ENCODE measurements around the gene ADAMTS17. TPM values are rescaled to one million over a fixed set of nuclear protein-coding genes. Genes with fewer than 3 reads are reported as not detected.

ADAMTS17 gene
- total and polyA plus RNA-seq, 2 experiments from 2014 or later, result 3.7 to 4.4 TPM

DNA sequence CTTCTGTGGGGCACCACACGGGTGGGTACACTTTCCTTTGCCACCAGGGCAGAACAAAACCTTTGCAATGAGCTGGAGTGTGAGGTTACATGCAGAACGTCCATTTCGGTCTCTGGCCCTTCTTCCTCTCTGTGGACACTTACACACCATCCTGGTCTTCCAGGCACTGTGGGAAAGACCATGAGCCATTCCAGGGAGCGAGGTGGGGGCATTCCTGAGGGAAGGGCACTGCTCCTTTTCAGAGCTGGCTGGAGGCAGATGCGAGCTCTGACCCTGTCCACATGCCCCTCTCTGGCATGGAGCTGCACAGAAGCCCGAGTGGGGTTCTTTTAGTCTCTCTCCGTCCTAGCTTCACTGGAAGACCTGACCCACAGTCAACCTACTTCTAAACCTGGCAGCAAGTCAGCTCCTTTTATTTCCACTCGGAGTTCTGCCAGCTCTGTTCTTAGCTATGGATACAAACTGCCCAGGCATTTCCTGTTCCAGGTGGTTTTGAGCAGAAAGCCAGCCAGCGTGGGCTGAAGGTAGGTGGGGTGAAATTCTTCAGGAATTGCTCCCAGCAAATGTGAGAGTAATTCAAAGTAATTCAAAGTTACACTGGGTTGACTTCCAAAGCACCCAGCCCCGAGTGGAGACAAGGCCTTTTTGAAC is 281.4 kb downstream of the ADAMTS17 start:
- 69% methylated on average over 10 of the region's 10 CpGs for WGBS (ENCODE audit: low lambda C conversion rate, missing lambda C conversion rate)
- TF ChIP-seq EZH2phosphoT487 (IDR thresholded peaks at IDR 0.05; ENCODE audit: low read depth, severe bottlenecking, unreplicated experiment) (no peak), EZH2 (IDR thresholded peaks at IDR 0.05; ENCODE audit: borderline replicate concordance) (no peak)
- TF ChIP-seq, protein P1, sequence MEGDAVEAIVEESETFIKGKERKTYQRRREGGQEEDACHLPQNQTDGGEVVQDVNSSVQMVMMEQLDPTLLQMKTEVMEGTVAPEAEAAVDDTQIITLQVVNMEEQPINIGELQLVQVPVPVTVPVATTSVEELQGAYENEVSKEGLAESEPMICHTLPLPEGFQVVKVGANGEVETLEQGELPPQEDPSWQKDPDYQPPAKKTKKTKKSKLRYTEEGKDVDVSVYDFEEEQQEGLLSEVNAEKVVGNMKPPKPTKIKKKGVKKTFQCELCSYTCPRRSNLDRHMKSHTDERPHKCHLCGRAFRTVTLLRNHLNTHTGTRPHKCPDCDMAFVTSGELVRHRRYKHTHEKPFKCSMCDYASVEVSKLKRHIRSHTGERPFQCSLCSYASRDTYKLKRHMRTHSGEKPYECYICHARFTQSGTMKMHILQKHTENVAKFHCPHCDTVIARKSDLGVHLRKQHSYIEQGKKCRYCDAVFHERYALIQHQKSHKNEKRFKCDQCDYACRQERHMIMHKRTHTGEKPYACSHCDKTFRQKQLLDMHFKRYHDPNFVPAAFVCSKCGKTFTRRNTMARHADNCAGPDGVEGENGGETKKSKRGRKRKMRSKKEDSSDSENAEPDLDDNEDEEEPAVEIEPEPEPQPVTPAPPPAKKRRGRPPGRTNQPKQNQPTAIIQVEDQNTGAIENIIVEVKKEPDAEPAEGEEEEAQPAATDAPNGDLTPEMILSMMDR (IDR thresholded peaks at IDR 0.05; ENCODE audit: poor library complexity), result no peak
- H3K4me3 ChIP-seq, result no peak overlapping the region
- no peak overlapping the region for H3K27ac ChIP-seq
- H3K9me3 ChIP-seq (ENCODE audit: low read depth), result no peaks in the 10 kb centered on the region
- no peak for DNase-seq (ENCODE audit: low spot score)
- H2AFZ ChIP-seq, result no peak overlapping the region
- H3K4me2 ChIP-seq, result no peak overlapping the region
- H3K9me2 ChIP-seq (replicated peaks; ENCODE audit: insufficient read depth), result no peaks in the 10 kb centered on the region
- H3K79me2 ChIP-seq, result no peaks in the 10 kb centered on the region
- H3K36me3 ChIP-seq (replicated peaks; ENCODE audit: insufficient read depth, low read depth), result no peaks in the 10 kb centered on the region
- H3K27me3 ChIP-seq, result no peaks in the 10 kb centered on the region
- no peaks in the 10 kb centered on the region for H3K4me1 ChIP-seq (ENCODE audit: insufficient read depth)
- H4K20me1 ChIP-seq (ENCODE audit: insufficient read depth, poor library complexity, severe bottlenecking), result no peaks in the 10 kb centered on the region

DNA sequence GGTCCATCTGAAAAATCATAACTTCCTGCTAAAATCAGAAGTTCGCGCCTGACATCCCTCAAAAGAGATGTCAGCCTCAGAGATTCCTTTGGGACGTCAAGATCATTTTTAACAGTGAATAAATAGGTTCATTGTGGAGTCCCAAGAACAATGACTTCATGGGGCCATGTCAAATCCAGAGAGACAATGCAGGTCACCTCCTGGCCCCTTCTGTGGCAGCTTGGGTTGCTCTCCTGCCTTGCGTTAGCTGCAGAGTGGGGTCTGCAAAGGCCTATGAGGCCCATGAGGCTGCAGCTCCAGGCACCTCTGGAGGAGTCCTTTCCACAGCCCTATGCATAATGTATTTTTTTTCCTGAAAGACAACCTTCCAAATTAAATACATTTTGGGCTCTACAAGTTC is 282.3 kb downstream of the ADAMTS17 start:
- Histone ChIP-seq H3K79me2 (no peaks in the 10 kb centered on the region), H3K9me2 (replicated peaks; ENCODE audit: insufficient read depth) (no peaks in the 10 kb centered on the region), H3K36me3 (replicated peaks; ENCODE audit: insufficient read depth, low read depth) (no peaks in the 10 kb centered on the region), H3K9me3 (ENCODE audit: low read depth) (no peaks in the 10 kb centered on the region), H3K4me2 (no peak overlapping the region), H2AFZ (no peak overlapping the region), H3K4me1 (ENCODE audit: insufficient read depth) (no peaks in the 10 kb centered on the region), H3K27ac (no peak overlapping the region), H3K27me3 (no peaks in the 10 kb centered on the region), H3K4me3 (no peak overlapping the region), H4K20me1 (ENCODE audit: insufficient read depth, poor library complexity, severe bottlenecking) (no peaks in the 10 kb centered on the region)
- no peak for DNase-seq (ENCODE audit: low spot score)
- WGBS (ENCODE audit: low lambda C conversion rate, missing lambda C conversion rate), result 96% methylated on average over 4 of the region's 4 CpGs
- TF ChIP-seq EZH2 (IDR thresholded peaks at IDR 0.05; ENCODE audit: borderline replicate concordance), result no peak
- TF ChIP-seq, protein P1 (IDR thresholded peaks at IDR 0.05; ENCODE audit: poor library complexity), result no peak
- no peak for TF ChIP-seq EZH2phosphoT487 (IDR thresholded peaks at IDR 0.05; ENCODE audit: low read depth, severe bottlenecking, unreplicated experiment)

DNA sequence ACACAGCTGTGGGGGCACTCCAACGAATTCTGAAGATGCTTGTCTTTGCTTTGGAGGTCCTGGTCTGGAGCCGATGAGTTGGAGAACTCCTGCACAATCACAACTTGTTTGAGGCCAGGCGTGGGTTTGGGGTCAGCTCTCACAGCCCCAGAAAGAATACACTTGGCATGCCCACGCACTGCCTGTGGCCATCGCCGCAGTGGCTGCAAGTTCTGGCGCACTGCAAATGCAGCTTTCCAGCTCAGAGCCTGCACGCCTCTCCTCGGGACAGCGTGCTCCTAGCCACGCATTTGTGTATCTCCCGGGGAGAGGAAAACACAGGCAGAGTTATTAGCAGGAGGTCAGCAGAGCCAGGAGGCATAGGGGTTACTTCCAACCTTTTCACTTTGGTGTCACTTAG is 282.7 kb downstream of the ADAMTS17 start:
- Histone ChIP-seq H3K9me2 (replicated peaks; ENCODE audit: insufficient read depth) (no peaks in the 10 kb centered on the region), H3K27me3 (no peaks in the 10 kb centered on the region), H3K27ac (no peak overlapping the region), H2AFZ (no peak overlapping the region), H3K4me2 (no peak overlapping the region), H4K20me1 (ENCODE audit: insufficient read depth, poor library complexity, severe bottlenecking) (no peaks in the 10 kb centered on the region), H3K9me3 (ENCODE audit: low read depth) (no peaks in the 10 kb centered on the region), H3K4me3 (no peak overlapping the region), H3K79me2 (no peaks in the 10 kb centered on the region), H3K4me1 (ENCODE audit: insufficient read depth) (no peaks in the 10 kb centered on the region), H3K36me3 (replicated peaks; ENCODE audit: insufficient read depth, low read depth) (no peaks in the 10 kb centered on the region)
- no peak for DNase-seq (ENCODE audit: low spot score)
- TF ChIP-seq EZH2phosphoT487 (IDR thresholded peaks at IDR 0.05; ENCODE audit: low read depth, severe bottlenecking, unreplicated experiment) (no peak), EZH2 (IDR thresholded peaks at IDR 0.05; ENCODE audit: borderline replicate concordance) (no peak)
- TF ChIP-seq, protein P1 (IDR thresholded peaks at IDR 0.05; ENCODE audit: poor library complexity), result no peak
- WGBS (ENCODE audit: low lambda C conversion rate, missing lambda C conversion rate), result 88% methylated on average over 12 of the region's 12 CpGs

All from hepatocyte (in vitro differentiated cells).